Erythroblast (primary cell): ENCODE measurements around the gene USP40.
"Not testable (repeated sequence)": the region's sequence is repeated elsewhere in the genome, so short reads cannot be mapped to it uniquely, and the experiment has no call there.

Experiments used
- DNase-seq, 2 experiments: peaks; one replicate each; lab custom pipeline; 2025; lab: John Stamatoyannopoulos, UW
- GATA1 ChIP-seq: IDR thresholded peaks from 2 replicates; pipeline ENCODE4 v1.6.1; 2011; ENCODE audit warnings: low read depth, mild to moderate bottlenecking, control low read depth, low read length, moderate library complexity
- POLR2A ChIP-seq: IDR thresholded peaks from 2 replicates; pipeline ENCODE4 v1.6.1; 2011; ENCODE audit warnings: mild to moderate bottlenecking, low read length

Gene USP40

GRCh38 chr2:233566141-233566956 lies at the start of gene USP40:
USP40 (minus strand) TSS chr2:233566782; CDS start chr2:233565554, 1,228 bp downstream.
- TF ChIP-seq GATA1 (no peak), POLR2A (peak; percentile 50)

GRCh38 chr2:233611284-233611683 lies 44.7 kb upstream of the USP40 start:
- no peak for DNase-seq
- TF ChIP-seq GATA1 (no peak), POLR2A (no peak)

More at GRCh38 chr2:233566141-233566956, at the start of gene USP40:
- DNase-seq: peak; percentile 64 to 71

- no peak for DNase-seq
- TF ChIP-seq GATA1 (no peak), POLR2A (no peak)
Measured at GRCh38 chr2:233605680-233606079, 39.1 kb upstream of the USP40 start.

GRCh38 chr2:233604826-233605225 lies 38.2 kb upstream of the USP40 start:
- no peak for DNase-seq
- TF ChIP-seq GATA1: no peak
- no peak for TF ChIP-seq POLR2A

GRCh38 chr2:233603520-233603919 lies 36.9 kb upstream of the USP40 start:
- TF ChIP-seq GATA1: no peak
- no peak for TF ChIP-seq POLR2A
- DNase-seq: no peak

- TF ChIP-seq POLR2A (no peak), GATA1 (no peak)
- no peak for DNase-seq
Measured at GRCh38 chr2:233602076-233602475, 35.5 kb upstream of the USP40 start.

- no peak for TF ChIP-seq POLR2A
- no peak for TF ChIP-seq GATA1
- peak; percentile 4 to 43 for DNase-seq
Measured at GRCh38 chr2:233600386-233600785, 33.8 kb upstream of the USP40 start.

GRCh38 chr2:233598952-233599351 lies 32.4 kb upstream of the USP40 start:
- DNase-seq: no peak
- TF ChIP-seq GATA1 (no peak), POLR2A (no peak)

GRCh38 chr2:233597522-233597921 lies 30.9 kb upstream of the USP40 start:
- DNase-seq: no peak
- TF ChIP-seq POLR2A (no peak), GATA1 (no peak)

GRCh38 chr2:233593201-233593600 lies 26.6 kb upstream of the USP40 start:
- DNase-seq: no peak

GRCh38 chr2:233592706-233593105 lies 26.1 kb upstream of the USP40 start:
- not testable (repeated sequence) for DNase-seq

More at GRCh38 chr2:233593201-233593600, 26.6 kb upstream of the USP40 start:
- no peak for TF ChIP-seq POLR2A
- no peak for TF ChIP-seq GATA1

- TF ChIP-seq GATA1 (no peak), POLR2A (no peak)
Measured at GRCh38 chr2:233588400-233588799, 21.8 kb upstream of the USP40 start.

GRCh38 chr2:233584210-233584609 lies 17.6 kb upstream of the USP40 start:
- no peak for DNase-seq
- TF ChIP-seq POLR2A (no peak), GATA1 (no peak)

More at GRCh38 chr2:233588400-233588799, 21.8 kb upstream of the USP40 start:
- DNase-seq: no peak

- not testable (repeated sequence) for DNase-seq
Measured at GRCh38 chr2:233583217-233583965, 16.8 kb upstream of the USP40 start.

- not testable (repeated sequence) for DNase-seq
Measured at GRCh38 chr2:233577341-233577740, 10.8 kb upstream of the USP40 start.
